Astrocyte of the spinal cord (primary cell): ENCODE results near the gene ZNF831.

Source experiments
- DNase-seq: peaks from one replicate; pipeline ENCODE4 v3.0.0; 2011; ENCODE audit warnings: low read depth, low spot score
- H3K4me3 ChIP-seq: 2 replicates; pipeline ENCODE4 v1.5.1; 2011; ENCODE audit warnings: low read depth, mild to moderate bottlenecking, low read length, moderate library complexity
- in situ Hi-C: cut with HindIII; loops from 2 replicates; pipeline ENCODE4 v1.10.0; 2017; ENCODE audit warnings: low sequenced_read_pairs
- TF ChIP-seq, protein P1 (sequence below): IDR thresholded peaks from 2 replicates; pipeline ENCODE4 v1.5.1; 2012; ENCODE audit warnings: low read depth, mild to moderate bottlenecking, low read length, inconsistent platforms

The ZNF831 gene

DNA sequence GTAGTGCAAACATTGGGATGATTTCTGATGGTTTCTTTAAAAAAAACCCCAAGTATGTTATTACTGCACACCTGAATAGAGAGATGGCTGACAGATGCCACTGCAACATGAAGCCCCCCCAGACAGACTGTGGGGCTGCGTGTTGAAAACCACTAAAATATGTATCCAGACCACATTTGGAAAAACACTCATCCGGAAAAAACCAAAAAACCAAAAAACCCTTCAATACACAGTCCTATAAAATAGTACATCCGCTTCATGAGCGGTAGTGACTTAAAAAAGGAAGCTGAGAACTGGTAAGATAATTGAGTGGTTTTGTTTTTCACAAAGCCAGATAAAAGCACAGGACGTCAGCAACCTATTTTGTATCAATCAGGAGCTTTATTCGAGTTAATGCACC, 89.7 kb downstream of the ZNF831 start:
- in situ Hi-C loops: no loop called here
- no peak for DNase-seq
- no peak overlapping the region for H3K4me3 ChIP-seq
- TF ChIP-seq, protein P1, sequence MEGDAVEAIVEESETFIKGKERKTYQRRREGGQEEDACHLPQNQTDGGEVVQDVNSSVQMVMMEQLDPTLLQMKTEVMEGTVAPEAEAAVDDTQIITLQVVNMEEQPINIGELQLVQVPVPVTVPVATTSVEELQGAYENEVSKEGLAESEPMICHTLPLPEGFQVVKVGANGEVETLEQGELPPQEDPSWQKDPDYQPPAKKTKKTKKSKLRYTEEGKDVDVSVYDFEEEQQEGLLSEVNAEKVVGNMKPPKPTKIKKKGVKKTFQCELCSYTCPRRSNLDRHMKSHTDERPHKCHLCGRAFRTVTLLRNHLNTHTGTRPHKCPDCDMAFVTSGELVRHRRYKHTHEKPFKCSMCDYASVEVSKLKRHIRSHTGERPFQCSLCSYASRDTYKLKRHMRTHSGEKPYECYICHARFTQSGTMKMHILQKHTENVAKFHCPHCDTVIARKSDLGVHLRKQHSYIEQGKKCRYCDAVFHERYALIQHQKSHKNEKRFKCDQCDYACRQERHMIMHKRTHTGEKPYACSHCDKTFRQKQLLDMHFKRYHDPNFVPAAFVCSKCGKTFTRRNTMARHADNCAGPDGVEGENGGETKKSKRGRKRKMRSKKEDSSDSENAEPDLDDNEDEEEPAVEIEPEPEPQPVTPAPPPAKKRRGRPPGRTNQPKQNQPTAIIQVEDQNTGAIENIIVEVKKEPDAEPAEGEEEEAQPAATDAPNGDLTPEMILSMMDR: no peak

DNA sequence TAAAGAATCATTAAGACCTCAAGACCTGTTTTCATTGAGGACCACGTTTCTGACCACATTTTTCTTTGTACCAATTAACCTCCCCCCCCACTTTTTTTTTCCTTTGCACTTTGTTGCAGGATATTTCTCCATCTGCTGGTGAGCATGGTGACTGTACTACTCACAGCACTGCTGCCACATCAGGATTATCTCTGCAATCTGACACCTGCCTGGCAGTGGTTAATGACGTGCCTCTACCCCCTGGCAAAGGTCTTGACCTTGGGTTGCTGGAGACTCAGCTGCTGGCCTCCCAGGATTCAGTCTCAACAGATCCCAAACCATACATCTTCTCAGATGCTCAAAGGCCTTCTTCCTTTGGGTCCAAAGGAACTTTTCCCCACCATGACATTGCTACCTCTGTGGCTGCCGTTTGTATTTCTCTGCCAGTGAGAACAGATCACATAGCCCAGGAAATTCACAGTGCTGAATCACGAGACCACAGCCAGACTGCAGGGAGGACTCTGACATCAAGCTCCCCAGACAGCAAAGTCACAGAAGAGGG, 90.2 kb downstream of the ZNF831 start:
- DNase-seq: no peak
- in situ Hi-C loops: no loop called here

DNA sequence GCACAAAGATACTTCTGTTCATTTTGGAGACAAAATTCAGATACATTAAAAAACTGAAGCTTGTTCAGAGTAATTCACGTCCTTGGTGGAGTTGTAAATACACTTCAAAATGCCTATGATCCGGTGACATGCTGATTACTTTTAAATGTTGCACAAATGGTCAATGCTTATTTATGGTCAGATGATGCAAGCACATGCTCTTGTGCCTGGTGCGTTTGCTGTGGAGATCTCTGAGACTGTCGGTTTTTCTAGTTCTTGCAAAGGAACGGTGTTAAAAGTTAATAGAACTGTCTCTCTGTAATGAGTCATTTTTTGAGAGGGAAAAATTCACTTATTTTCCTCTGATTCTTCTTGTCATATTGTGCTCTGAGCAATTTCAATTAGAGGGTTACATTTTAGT, 91.6 kb downstream of the ZNF831 start:
- TF ChIP-seq, protein P1: no peak
- DNase-seq: no peak
- no peak overlapping the region for H3K4me3 ChIP-seq
- in situ Hi-C loops: no loop called here

More for the DNA sequence above, 90.2 kb downstream of the ZNF831 start:
- no peak overlapping the region for H3K4me3 ChIP-seq
- TF ChIP-seq, protein P1: no peak

DNA sequence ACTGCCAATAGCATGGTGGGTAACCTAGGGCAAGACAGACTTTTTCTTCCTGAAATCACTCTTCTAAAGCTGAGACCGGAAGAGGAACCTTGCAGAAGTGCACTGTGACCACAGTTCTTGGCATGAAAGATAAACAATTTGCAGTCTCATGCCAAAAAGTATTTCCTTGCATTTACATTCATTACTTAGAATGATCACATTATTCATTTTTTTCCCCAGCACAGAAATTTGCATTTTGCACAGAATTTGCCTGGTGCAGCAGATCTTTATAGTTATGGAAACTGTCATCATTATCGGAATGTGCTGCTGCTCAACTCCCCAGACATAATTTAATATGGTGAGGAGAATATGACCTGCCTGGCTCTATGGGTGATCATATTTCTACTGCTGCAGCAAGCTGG, 94.6 kb downstream of the ZNF831 start:
- H3K4me3 ChIP-seq: no peak overlapping the region
- in situ Hi-C loops: no loop called here
- no peak for DNase-seq
- TF ChIP-seq, protein P1: no peak

DNA sequence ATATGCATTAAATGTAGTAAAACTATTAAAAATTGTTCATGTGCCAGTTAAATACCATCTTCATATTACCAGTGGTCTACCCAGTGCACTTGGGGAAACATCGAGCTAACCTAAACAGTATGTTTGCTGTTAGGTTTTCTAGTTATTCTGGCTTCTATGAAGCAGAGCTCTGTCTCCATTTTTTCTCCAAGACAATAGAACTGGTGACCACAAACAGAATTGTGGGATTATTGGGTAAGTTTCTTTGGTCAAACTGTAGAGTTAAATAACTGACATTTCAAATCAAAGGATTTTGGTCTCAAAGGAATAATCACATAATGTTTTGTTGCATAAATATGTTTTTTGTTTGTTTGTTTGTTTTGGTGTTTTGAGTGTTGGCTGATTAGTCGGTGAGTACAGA, 96.3 kb downstream of the ZNF831 start:
- H3K4me3 ChIP-seq: no peak overlapping the region
- TF ChIP-seq, protein P1: no peak
- DNase-seq: no peak
- in situ Hi-C loops: no loop called here

DNA sequence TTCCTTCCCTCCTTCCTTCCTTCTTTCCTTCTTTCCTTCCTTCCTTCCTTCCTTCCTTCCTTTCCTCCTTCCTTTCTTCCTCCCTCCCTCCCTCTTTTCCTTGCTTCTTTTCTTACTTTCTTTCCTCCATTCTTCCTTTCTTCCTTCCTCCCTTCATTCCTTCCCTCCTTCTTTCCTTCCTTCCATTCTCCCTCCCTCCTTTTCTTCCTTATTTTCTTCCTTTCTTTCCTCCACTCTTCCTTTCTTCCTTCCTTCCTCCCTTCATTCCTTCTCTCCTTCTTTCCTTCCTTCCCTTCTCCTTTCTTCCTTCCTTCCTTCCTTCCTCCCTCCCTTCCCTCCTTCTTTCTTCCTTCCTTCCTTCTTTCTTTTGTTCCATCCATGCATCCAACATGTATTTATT, 101.7 kb downstream of the ZNF831 start:
- H3K4me3 ChIP-seq: no peak overlapping the region
- TF ChIP-seq, protein P1: no peak
- DNase-seq: no peak
- in situ Hi-C loops: no loop called here

DNA sequence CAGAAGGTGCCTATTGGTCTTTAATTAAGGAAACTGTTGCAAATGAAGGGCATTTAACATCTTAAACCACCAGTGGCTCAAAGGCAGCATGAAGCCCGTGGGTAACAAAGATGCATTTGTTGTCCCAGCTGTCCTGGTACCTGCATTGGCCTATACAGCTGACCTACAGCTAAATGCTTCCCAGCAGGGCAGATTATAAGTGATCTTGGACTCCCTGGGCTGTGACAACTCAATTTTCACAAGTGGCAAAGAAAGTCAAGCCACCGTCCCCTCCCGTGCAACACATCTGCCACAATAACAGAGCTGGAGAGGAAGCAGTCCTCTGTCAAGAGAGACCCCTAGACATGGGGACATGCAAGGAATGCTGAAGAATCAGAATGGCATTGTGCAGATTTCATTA, 105.2 kb downstream of the ZNF831 start:
- no peak for DNase-seq
- in situ Hi-C loops: no loop called here
- no peak overlapping the region for H3K4me3 ChIP-seq
- TF ChIP-seq, protein P1: no peak
